ENCODE data around the gene PAQR8. TPM values are rescaled to one million over a fixed set of nuclear protein-coding genes. Genes with fewer than 3 reads are reported as not detected.
"Not testable (repeated sequence)": the region's sequence is repeated elsewhere in the genome, so short reads cannot be mapped to it uniquely, and the experiment has no call there.

PAQR8 gene
- total and polyA plus RNA-seq, 4 donors, result 0.43 to 3.3 (median 0.74) TPM

DNA sequence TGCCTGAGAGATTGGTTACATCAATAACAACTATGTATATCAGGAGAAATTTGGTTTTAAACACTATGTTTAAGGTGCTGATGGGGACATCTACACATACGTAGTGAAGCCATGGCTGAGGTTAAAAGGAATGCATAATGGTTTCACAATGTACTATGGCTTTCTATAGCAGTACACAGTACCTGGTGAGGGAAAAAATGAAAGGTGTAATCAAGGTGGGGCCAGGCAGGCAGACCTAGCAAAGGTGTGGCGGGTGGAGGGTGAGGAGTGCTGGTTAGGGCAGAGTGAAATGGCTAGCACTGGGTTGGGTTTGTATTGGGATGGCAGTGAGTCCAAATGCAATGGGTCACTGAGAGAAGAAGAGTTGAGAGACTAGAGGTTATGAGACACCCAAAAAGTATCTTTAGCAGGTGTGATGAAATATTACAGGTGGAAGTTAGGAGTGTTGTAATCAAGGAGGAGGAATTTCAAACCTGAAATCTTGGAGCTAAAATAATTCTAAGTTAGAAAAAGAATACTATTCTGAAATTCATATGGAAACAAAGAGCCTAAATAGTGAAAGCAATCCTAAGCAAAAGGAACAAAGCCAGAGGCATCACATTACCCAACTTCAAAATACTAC, 22.3 kb downstream of the PAQR8 start:
- TF ChIP-seq GABPA (IDR thresholded peaks at IDR 0.05 in 1 of 2, conservative IDR thresholded peaks at IDR 0.05 in 1 of 2), result no peak
- TF ChIP-seq HNF4G (IDR thresholded peaks at IDR 0.05), result no peak
- TF ChIP-seq RXRA (IDR thresholded peaks at IDR 0.05), result no peak
- TF ChIP-seq TAF1 (conservative IDR thresholded peaks at IDR 0.05), result no peak
- TF ChIP-seq, protein P1, sequence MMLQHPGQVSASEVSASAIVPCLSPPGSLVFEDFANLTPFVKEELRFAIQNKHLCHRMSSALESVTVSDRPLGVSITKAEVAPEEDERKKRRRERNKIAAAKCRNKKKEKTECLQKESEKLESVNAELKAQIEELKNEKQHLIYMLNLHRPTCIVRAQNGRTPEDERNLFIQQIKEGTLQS (IDR thresholded peaks at IDR 0.05), result no peak
- no peak for TF ChIP-seq HNF4A (conservative IDR thresholded peaks at IDR 0.05)
- TF ChIP-seq EGR1 (IDR thresholded peaks at IDR 0.05; ENCODE audit: low read depth in 2 of 2), result no peak
- no peak for TF ChIP-seq RAD21 (IDR thresholded peaks at IDR 0.05)
- H3K27ac ChIP-seq (ENCODE audit: low read depth in 1 of 2, low read length in 2 of 2), result no peak overlapping the region
- H3K9me3 ChIP-seq (ENCODE audit: control insufficient read depth in 4 of 4, low read length in 3 of 4), result no peaks in the 10 kb centered on the region
- H3K4me1 ChIP-seq (ENCODE audit: control insufficient read depth in 4 of 4, insufficient read depth in 4 of 4, low read length in 3 of 4), result peaks cover 0 to 9% (median 5%) of the 10 kb centered on the region in 4 donors
- no peaks in the 10 kb centered on the region for H3K36me3 ChIP-seq (ENCODE audit: control insufficient read depth in 4 of 4, insufficient read depth in 3 of 4, low read depth in 1 of 4, low read length in 3 of 4)
- DNase-seq (ENCODE audit: low spot score), result no peak
- no peaks in the 10 kb centered on the region for H3K27me3 ChIP-seq (ENCODE audit: control insufficient read depth in 4 of 4, insufficient read depth in 4 of 4, low read length in 3 of 4)
- H3K9ac ChIP-seq (ENCODE audit: low read depth in 1 of 2, low read length in 2 of 2), result no peak overlapping the region
- H3K4me3 ChIP-seq (ENCODE audit: low read depth in 1 of 3, low read length in 3 of 3), result no peak overlapping the region
- WGBS, result 87% methylated on average over 2 of the region's 2 CpGs

DNA sequence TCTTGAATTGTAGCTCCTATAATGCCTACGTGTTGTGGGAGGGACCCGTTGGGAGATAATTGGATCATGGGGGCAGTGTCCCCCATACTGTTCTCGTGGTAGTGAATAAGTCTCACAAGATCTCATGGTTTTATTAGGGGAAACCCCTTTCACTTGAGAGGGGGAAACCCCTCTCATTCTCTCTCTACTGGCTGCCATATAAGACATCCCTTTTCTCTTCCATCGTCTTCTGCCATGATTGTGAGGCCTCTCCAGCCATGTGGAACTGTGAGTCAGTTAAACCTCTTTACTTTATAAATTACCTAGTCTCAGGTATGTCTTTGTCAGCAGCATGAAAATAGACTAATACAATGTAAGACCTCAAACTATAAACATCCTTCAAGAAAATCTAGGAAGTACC, 23.1 kb downstream of the PAQR8 start:
- Histone ChIP-seq H3K4me1 (ENCODE audit: control insufficient read depth in 4 of 4, insufficient read depth in 4 of 4, low read length in 3 of 4) (peaks cover 0 to 16% (median 10%) of the 10 kb centered on the region in 4 donors), H3K9ac (ENCODE audit: low read depth in 1 of 2, low read length in 2 of 2) (no peak overlapping the region), H3K4me3 (ENCODE audit: low read depth in 1 of 3, low read length in 3 of 3) (no peak overlapping the region), H3K9me3 (ENCODE audit: control insufficient read depth in 4 of 4, low read length in 3 of 4) (no peaks in the 10 kb centered on the region), H3K27me3 (ENCODE audit: control insufficient read depth in 4 of 4, insufficient read depth in 4 of 4, low read length in 3 of 4) (no peaks in the 10 kb centered on the region), H3K27ac (ENCODE audit: low read depth in 1 of 2, low read length in 2 of 2) (no peak overlapping the region), H3K36me3 (ENCODE audit: control insufficient read depth in 4 of 4, insufficient read depth in 3 of 4, low read depth in 1 of 4, low read length in 3 of 4) (no peaks in the 10 kb centered on the region)
- TF ChIP-seq, protein P2, sequence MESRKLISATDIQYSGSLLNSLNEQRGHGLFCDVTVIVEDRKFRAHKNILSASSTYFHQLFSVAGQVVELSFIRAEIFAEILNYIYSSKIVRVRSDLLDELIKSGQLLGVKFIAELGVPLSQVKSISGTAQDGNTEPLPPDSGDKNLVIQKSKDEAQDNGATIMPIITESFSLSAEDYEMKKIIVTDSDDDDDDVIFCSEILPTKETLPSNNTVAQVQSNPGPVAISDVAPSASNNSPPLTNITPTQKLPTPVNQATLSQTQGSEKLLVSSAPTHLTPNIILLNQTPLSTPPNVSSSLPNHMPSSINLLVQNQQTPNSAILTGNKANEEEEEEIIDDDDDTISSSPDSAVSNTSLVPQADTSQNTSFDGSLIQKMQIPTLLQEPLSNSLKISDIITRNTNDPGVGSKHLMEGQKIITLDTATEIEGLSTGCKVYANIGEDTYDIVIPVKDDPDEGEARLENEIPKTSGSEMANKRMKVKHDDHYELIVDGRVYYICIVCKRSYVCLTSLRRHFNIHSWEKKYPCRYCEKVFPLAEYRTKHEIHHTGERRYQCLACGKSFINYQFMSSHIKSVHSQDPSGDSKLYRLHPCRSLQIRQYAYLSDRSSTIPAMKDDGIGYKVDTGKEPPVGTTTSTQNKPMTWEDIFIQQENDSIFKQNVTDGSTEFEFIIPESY (IDR thresholded peaks at IDR 0.05), result no peak
- no peak for TF ChIP-seq FOXA1 (IDR thresholded peaks at IDR 0.05)
- TF ChIP-seq, protein P3, sequence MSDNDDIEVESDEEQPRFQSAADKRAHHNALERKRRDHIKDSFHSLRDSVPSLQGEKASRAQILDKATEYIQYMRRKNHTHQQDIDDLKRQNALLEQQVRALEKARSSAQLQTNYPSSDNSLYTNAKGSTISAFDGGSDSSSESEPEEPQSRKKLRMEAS (IDR thresholded peaks at IDR 0.05), result no peak
- no peak for TF ChIP-seq RAD21 (IDR thresholded peaks at IDR 0.05)
- TF ChIP-seq HNF4G (IDR thresholded peaks at IDR 0.05), result no peak
- no peak for TF ChIP-seq HNF4A (conservative IDR thresholded peaks at IDR 0.05)
- TF ChIP-seq SP1 (IDR thresholded peaks at IDR 0.05), result no peak
- no peak for TF ChIP-seq GABPA (IDR thresholded peaks at IDR 0.05 in 1 of 2, conservative IDR thresholded peaks at IDR 0.05 in 1 of 2)
- TF ChIP-seq, protein P1 (IDR thresholded peaks at IDR 0.05), result no peak
- TF ChIP-seq NR2F2 (IDR thresholded peaks at IDR 0.05), result no peak
- TF ChIP-seq, protein P4, sequence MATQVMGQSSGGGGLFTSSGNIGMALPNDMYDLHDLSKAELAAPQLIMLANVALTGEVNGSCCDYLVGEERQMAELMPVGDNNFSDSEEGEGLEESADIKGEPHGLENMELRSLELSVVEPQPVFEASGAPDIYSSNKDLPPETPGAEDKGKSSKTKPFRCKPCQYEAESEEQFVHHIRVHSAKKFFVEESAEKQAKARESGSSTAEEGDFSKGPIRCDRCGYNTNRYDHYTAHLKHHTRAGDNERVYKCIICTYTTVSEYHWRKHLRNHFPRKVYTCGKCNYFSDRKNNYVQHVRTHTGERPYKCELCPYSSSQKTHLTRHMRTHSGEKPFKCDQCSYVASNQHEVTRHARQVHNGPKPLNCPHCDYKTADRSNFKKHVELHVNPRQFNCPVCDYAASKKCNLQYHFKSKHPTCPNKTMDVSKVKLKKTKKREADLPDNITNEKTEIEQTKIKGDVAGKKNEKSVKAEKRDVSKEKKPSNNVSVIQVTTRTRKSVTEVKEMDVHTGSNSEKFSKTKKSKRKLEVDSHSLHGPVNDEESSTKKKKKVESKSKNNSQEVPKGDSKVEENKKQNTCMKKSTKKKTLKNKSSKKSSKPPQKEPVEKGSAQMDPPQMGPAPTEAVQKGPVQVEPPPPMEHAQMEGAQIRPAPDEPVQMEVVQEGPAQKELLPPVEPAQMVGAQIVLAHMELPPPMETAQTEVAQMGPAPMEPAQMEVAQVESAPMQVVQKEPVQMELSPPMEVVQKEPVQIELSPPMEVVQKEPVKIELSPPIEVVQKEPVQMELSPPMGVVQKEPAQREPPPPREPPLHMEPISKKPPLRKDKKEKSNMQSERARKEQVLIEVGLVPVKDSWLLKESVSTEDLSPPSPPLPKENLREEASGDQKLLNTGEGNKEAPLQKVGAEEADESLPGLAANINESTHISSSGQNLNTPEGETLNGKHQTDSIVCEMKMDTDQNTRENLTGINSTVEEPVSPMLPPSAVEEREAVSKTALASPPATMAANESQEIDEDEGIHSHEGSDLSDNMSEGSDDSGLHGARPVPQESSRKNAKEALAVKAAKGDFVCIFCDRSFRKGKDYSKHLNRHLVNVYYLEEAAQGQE (IDR thresholded peaks at IDR 0.05), result no peak
- no peak for TF ChIP-seq RXRA (IDR thresholded peaks at IDR 0.05)
- TF ChIP-seq, protein P5, sequence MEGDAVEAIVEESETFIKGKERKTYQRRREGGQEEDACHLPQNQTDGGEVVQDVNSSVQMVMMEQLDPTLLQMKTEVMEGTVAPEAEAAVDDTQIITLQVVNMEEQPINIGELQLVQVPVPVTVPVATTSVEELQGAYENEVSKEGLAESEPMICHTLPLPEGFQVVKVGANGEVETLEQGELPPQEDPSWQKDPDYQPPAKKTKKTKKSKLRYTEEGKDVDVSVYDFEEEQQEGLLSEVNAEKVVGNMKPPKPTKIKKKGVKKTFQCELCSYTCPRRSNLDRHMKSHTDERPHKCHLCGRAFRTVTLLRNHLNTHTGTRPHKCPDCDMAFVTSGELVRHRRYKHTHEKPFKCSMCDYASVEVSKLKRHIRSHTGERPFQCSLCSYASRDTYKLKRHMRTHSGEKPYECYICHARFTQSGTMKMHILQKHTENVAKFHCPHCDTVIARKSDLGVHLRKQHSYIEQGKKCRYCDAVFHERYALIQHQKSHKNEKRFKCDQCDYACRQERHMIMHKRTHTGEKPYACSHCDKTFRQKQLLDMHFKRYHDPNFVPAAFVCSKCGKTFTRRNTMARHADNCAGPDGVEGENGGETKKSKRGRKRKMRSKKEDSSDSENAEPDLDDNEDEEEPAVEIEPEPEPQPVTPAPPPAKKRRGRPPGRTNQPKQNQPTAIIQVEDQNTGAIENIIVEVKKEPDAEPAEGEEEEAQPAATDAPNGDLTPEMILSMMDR (IDR thresholded peaks at IDR 0.05; ENCODE audit: low read depth, low read length, missing input control), result no peak
- TF ChIP-seq EGR1 (IDR thresholded peaks at IDR 0.05; ENCODE audit: low read depth in 2 of 2), result no peak
- no peak for TF ChIP-seq YY1 (IDR thresholded peaks at IDR 0.05)
- no peak for TF ChIP-seq JUND (IDR thresholded peaks at IDR 0.05)
- 98% methylated on average over 4 of the region's 4 CpGs for WGBS
- DNase-seq (ENCODE audit: low spot score), result no peak

DNA sequence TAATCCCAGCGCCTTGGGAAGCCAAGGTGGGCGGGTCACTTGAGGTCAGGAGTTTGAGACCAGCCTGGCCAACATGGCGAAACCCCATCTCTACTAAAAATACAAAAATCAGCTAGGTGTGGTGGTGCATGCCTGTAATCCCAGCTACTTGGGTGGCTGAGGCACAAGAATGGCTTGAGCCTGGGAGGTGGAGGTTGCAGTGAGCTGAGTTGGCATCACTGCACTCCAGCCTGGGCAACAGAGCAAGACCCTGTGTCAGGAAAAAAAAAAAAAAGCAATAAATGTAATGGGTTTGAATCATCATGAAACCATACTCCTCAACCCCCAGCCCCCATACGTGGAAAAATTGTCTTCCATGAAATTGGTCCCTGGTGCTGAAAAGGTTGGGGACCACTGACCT, 26.2 kb downstream of the PAQR8 start:
- not testable (repeated sequence) for DNase-seq (ENCODE audit: low spot score); H3K9ac ChIP-seq (ENCODE audit: low read depth in 1 of 2, low read length in 2 of 2); H3K27ac ChIP-seq (ENCODE audit: low read depth in 1 of 2, low read length in 2 of 2); H3K27me3 ChIP-seq (ENCODE audit: control insufficient read depth in 4 of 4, insufficient read depth in 4 of 4, low read length in 3 of 4); H3K4me3 ChIP-seq (ENCODE audit: low read depth in 1 of 3, low read length in 3 of 3); H3K9me3 ChIP-seq (ENCODE audit: control insufficient read depth in 4 of 4, low read length in 3 of 4); H3K36me3 ChIP-seq (ENCODE audit: control insufficient read depth in 4 of 4, insufficient read depth in 3 of 4, low read depth in 1 of 4, low read length in 3 of 4)
- 71% methylated on average over 4 of the region's 4 CpGs for WGBS
- peaks cover 3 to 20% (median 14%) of the 10 kb centered on the region in 4 donors for H3K4me1 ChIP-seq (ENCODE audit: control insufficient read depth in 4 of 4, insufficient read depth in 4 of 4, low read length in 3 of 4)

Measured in liver (tissue), 9 donors.